PC-3 (cell line): ENCODE results near the gene CKS2. TPM values are rescaled to one million over a fixed set of nuclear protein-coding genes. Genes with fewer than 3 reads are reported as not detected.

Experiments used
- ATAC-seq: fragments of 200-7000 bp; cut with Tn5 transposase; 2 replicates; pipeline ENCODE4 v1.9.1; 2020; ENCODE audit warnings: mild to moderate bottlenecking, moderate library complexity
- BruUV-seq: library from RNA; stranded (reverse); fragments of 400-500 nt; replicated peaks from 2 replicates; lab custom pipeline; 2021; lab: Mats Ljungman, UMichigan
- CTCF ChIA-PET: fragments of 300-600 bp; sonication (Branson Sonifier 250); formaldehyde crosslinking; loops from one replicate; lab custom pipeline; 2022; ENCODE audit warnings: antibody characterized with exemption; lab: Charles Lee
- POLR2A ChIA-PET: fragments of 300-600 bp; sonication (Branson Sonifier 250); formaldehyde crosslinking; loops from one replicate; lab custom pipeline; 2022; ENCODE audit warnings: antibody characterized with exemption; ENCODE audit not compliant: unreplicated experiment; lab: Charles Lee
- DNase-seq: peaks from one replicate; pipeline ENCODE4 v3.0.0-alpha.2; 2015
- H2AFZ ChIP-seq: fragments of 300-600 bp; sonication (generic); 2 replicates; pipeline ENCODE4 v1.6.0; 2016; ENCODE audit warnings: antibody characterized with exemption, low read length
- H3F3A ChIP-seq: fragments of 300-600 bp; sonication (generic); one replicate; pipeline ENCODE4 v1.6.0; 2017; ENCODE audit warnings: antibody characterized with exemption, low read length, control low read depth, mild to moderate bottlenecking; ENCODE audit not compliant: unreplicated experiment
- H3K27ac ChIP-seq: fragments of 300-600 bp; sonication (generic); 2 replicates; pipeline ENCODE4 v1.5.1; 2016; ENCODE audit warnings: mild to moderate bottlenecking, low read length
- H3K27me3 ChIP-seq: fragments of 300-600 bp; sonication (generic); 2 replicates; pipeline ENCODE4 v1.6.1; 2016; ENCODE audit warnings: low read length, mixed read lengths
- H3K36me3 ChIP-seq: fragments of 300-600 bp; sonication (generic); 2 replicates; pipeline ENCODE4 v1.6.1; 2016; ENCODE audit warnings: low read depth, mixed run types, low read length, mixed read lengths
- H3K4me1 ChIP-seq: fragments of 300-600 bp; sonication (generic); 2 replicates; pipeline ENCODE4 v1.5.1; 2016; ENCODE audit warnings: low read length; ENCODE audit not compliant: insufficient read depth
- H3K4me2 ChIP-seq: fragments of 300-600 bp; sonication (generic); 2 replicates; pipeline ENCODE4 v1.6.0; 2016; ENCODE audit warnings: low read length
- H3K4me3 ChIP-seq: fragments of 300-600 bp; sonication (generic); 2 replicates; pipeline ENCODE4 v1.5.1; 2016; ENCODE audit warnings: mild to moderate bottlenecking, low read length, mixed read lengths
- H3K79me2 ChIP-seq: fragments of 300-600 bp; sonication (generic); 2 replicates; pipeline ENCODE4 v1.6.1; 2017; ENCODE audit warnings: low read length, mixed read lengths
- H3K9ac ChIP-seq: fragments of 300-600 bp; sonication (generic); 2 replicates; pipeline ENCODE4 v1.6.0; 2016; ENCODE audit warnings: mild to moderate bottlenecking, low read length
- H3K9me2 ChIP-seq: fragments of 300-600 bp; sonication (generic); replicated peaks from 2 replicates; pipeline ENCODE4 v1.6.1; 2016; ENCODE audit warnings: mixed run types, low read length, mixed read lengths
- H3K9me3 ChIP-seq: fragments of 300-600 bp; sonication (generic); 2 replicates; pipeline ENCODE4 v1.6.1; 2016; ENCODE audit warnings: low read length, mixed read lengths
- H4K20me1 ChIP-seq: fragments of 300-600 bp; sonication (generic); 2 replicates; pipeline ENCODE4 v1.6.1; 2016; ENCODE audit warnings: low read length, mixed read lengths
- EZH2 ChIP-seq: fragments of 300-600 bp; sonication (generic); IDR thresholded peaks from one replicate; pipeline ENCODE4 v1.6.1; 2017; ENCODE audit warnings: antibody characterized with exemption, mild to moderate bottlenecking, low read length; ENCODE audit not compliant: unreplicated experiment
- EZH2phosphoT487 ChIP-seq: fragments of 300-600 bp; sonication (generic); IDR thresholded peaks from 2 replicates; pipeline ENCODE4 v1.6.1; 2018; ENCODE audit warnings: mild to moderate bottlenecking, antibody characterized with exemption, low read length, borderline replicate concordance
- intact Hi-C: fragments of 100-400 bp; cut with micrococcal nuclease; formaldehyde crosslinking; loops from 2 replicates; pipeline ENCODE4 v1.9.0; 2023
- microRNA-seq: library from miRNA; unstranded; fragments of <30 nt; microRNA quantifications from one replicate; pipeline ENCODE4 v1.1.0, GENCODE V29; 2020; ENCODE audit not compliant: unreplicated experiment
- total RNA-seq: library from RNA; depleted of rRNA; stranded (reverse); fragments of >200 nt; gene quantifications from 2 replicates; pipeline ENCODE4 v1.2.3, GENCODE V29; 2014; rRNA removed
- TF ChIP-seq, protein P1 (sequence below): fragments of 300-600 bp; sonication (generic); conservative IDR thresholded peaks from 2 replicates; pipeline ENCODE4 v1.5.1; 2017; ENCODE audit warnings: antibody characterized with exemption, low read depth, mild to moderate bottlenecking, low read length

Gene CKS2
- total RNA-seq, 1 experiment from 2014 or later = 147 TPM

DNA sequence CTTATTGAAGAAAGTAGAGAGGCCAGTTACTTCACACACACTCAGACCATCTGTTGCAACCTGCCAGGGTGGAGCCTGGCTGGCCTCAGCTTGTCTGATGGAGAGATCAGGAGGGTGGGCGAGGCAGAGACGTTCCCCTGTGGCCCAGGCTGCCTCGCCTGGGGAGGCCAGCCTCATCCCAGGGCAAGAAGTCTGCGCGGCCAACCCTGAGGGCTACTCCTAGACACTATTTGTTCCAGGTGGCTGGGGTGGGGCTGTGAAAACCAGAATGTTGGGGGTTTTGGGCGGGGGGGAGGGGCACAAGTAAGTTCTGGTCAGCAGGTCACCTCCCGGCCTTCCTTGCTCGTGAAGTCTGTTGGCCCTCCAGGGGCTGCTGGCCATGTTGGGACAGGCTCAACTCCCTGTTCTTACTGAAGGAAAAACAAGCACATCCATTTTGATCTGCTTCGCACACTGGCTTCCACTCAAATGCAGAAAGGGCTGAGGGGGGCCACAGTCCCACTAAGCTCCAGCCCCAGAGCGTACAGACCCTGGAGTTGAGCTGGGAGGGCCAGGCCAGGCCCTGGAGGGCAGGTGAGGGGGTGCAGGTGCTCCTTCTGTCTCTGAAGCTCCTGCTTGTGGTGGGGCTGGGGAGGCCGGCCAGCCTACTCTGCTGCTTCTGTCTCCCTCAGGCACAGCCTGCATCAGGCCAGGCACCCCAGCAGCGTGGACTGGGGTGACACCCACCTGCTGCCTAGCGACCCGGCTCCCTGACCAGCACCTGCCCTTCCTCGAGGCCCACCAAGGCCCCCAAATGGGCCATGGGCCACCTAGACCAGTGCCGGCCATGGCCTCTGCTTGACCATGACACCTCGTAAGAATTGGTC is 53.9 kb downstream of the CKS2 start:
- Histone ChIP-seq H3K4me1 (no peaks in the 10 kb centered on the region), H3K27me3 (no peaks in the 10 kb centered on the region), H3K9me2 (no peaks in the 10 kb centered on the region), H3K9me3 (no peaks in the 10 kb centered on the region), H3F3A (no peaks in the 10 kb centered on the region), H3K4me3 (no peak overlapping the region), H3K9ac (no peak overlapping the region), H3K79me2 (no peaks in the 10 kb centered on the region), H3K4me2 (no peak overlapping the region), H3K27ac (no peak overlapping the region), H3K36me3 (no peaks in the 10 kb centered on the region; the same call in 1 of the 2 replicates), H4K20me1 (no peaks in the 10 kb centered on the region), H2AFZ (no peak overlapping the region)
- no peak for ATAC-seq
- intact Hi-C loops = no loop called here
- BruUV-seq = no TSS peak
- ChIA-PET CTCF (no interaction called here), POLR2A (no interaction called here)
- TF ChIP-seq, protein P1, sequence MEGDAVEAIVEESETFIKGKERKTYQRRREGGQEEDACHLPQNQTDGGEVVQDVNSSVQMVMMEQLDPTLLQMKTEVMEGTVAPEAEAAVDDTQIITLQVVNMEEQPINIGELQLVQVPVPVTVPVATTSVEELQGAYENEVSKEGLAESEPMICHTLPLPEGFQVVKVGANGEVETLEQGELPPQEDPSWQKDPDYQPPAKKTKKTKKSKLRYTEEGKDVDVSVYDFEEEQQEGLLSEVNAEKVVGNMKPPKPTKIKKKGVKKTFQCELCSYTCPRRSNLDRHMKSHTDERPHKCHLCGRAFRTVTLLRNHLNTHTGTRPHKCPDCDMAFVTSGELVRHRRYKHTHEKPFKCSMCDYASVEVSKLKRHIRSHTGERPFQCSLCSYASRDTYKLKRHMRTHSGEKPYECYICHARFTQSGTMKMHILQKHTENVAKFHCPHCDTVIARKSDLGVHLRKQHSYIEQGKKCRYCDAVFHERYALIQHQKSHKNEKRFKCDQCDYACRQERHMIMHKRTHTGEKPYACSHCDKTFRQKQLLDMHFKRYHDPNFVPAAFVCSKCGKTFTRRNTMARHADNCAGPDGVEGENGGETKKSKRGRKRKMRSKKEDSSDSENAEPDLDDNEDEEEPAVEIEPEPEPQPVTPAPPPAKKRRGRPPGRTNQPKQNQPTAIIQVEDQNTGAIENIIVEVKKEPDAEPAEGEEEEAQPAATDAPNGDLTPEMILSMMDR = no peak
- TF ChIP-seq EZH2 (no peak), EZH2phosphoT487 (no peak)
- DNase-seq = no peak

DNA sequence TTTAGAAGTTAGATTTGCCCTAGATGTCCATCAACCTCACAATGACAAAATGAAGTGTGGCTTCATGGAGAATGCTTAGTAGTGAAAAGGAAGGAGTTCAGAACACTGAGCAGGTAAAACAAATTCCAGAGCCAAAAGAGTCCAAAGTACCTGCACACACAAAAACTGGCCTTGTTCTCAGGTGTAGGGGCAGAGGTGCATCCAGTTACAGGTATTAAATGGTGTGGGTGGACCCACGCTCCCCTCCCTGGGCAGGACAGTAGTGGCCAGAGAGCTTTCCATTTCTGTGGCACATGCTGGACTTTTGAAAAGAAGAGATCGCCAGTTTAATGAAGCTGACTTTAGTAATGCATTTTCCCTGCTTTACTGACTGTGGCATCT is 54.5 kb downstream of the CKS2 start:
- no TSS peak for BruUV-seq
- no peak for DNase-seq
- intact Hi-C loops = no loop called here

More for the DNA sequence above, 54.5 kb downstream of the CKS2 start:
- no peak for TF ChIP-seq EZH2
- no peak for TF ChIP-seq EZH2phosphoT487
- TF ChIP-seq, protein P1 = no peak
- Histone ChIP-seq H4K20me1 (no peaks in the 10 kb centered on the region), H3F3A (no peaks in the 10 kb centered on the region), H3K9me3 (no peaks in the 10 kb centered on the region), H3K27me3 (no peaks in the 10 kb centered on the region), H3K4me2 (no peak overlapping the region), H3K36me3 (no peaks in the 10 kb centered on the region; the same call in 1 of the 2 replicates), H3K9ac (no peak overlapping the region), H3K79me2 (no peaks in the 10 kb centered on the region), H3K9me2 (no peaks in the 10 kb centered on the region), H3K4me1 (no peaks in the 10 kb centered on the region), H3K27ac (no peak overlapping the region), H3K4me3 (no peak overlapping the region), H2AFZ (no peak overlapping the region)
- POLR2A ChIA-PET = no interaction called here
- ATAC-seq = no peak
- CTCF ChIA-PET = no interaction called here

Small RNA genes within 50 kb of the gene (microRNA-seq; reads per million reads assigned to microRNA genes)
- gene MIR3153 = not detected

Other genes with a start within 250 kb of the CKS2 start
- 0.63 and 0.66 TPM in 2 replicates for gene SHC3, start 132.4 kb upstream of the CKS2 start, total RNA-seq
- gene SECISBP2, start 7.3 kb downstream of the CKS2 start, total RNA-seq = 14.4 and 15.7 TPM in 2 replicates
- 5.0 and 8.0 TPM in 2 replicates for gene SEMA4D, start 186.9 kb downstream of the CKS2 start, total RNA-seq